ENCODE measurements around the gene RAB3GAP2. TPM values are rescaled to one million over a fixed set of nuclear protein-coding genes. Genes with fewer than 3 reads are reported as not detected.
"Not testable (repeated sequence)": the region's sequence is repeated elsewhere in the genome, so short reads cannot be mapped to it uniquely, and the experiment has no call there.

The RAB3GAP2 gene
- total RNA-seq, 4 donors from 2014 or later: 37.0 to 53.1 (median 42.9) TPM

GRCh38 chr1:220251272-220251671, 21.0 kb downstream of the RAB3GAP2 start:
- H3K4me3 ChIP-seq (replicated peaks in 1 of 3): no peak overlapping the region
- peaks cover 0 to 9% of the 10 kb centered on the region in 2 donors for H3K36me3 ChIP-seq
- no peak for DNase-seq
- H3K27ac ChIP-seq: no peak overlapping the region
- no peaks in the 10 kb centered on the region for H3K9me3 ChIP-seq
- H3K27me3 ChIP-seq: no peaks in the 10 kb centered on the region
- intact Hi-C loops (cut with DNase I): no loop called here
- H3K4me1 ChIP-seq: no peaks in the 10 kb centered on the region
- no peak for TF ChIP-seq POLR2A (IDR thresholded peaks at IDR 0.05)
- TF ChIP-seq CTCF (IDR thresholded peaks at IDR 0.05): no peak

GRCh38 chr1:220250681-220251080, 21.6 kb downstream of the RAB3GAP2 start:
- Histone ChIP-seq H3K27ac (no peak overlapping the region), H3K9me3 (no peaks in the 10 kb centered on the region), H3K27me3 (no peaks in the 10 kb centered on the region), H3K36me3 (peaks cover 0 to 9% of the 10 kb centered on the region in 2 donors), H3K4me3 (replicated peaks in 1 of 3) (no peak overlapping the region), H3K4me1 (no peaks in the 10 kb centered on the region)
- DNase-seq: no peak
- TF ChIP-seq CTCF (IDR thresholded peaks at IDR 0.05) (no peak), POLR2A (IDR thresholded peaks at IDR 0.05) (no peak)
- intact Hi-C loops (cut with DNase I): no loop called here

GRCh38 chr1:220249522-220249921, 22.7 kb downstream of the RAB3GAP2 start:
- WGBS, 2 donors: 94 to 100% methylated on average over 1 of the region's 1 CpG
- Histone ChIP-seq H3K4me1 (no peaks in the 10 kb centered on the region), H3K27ac (no peak overlapping the region), H3K27me3 (no peaks in the 10 kb centered on the region), H3K36me3 (peaks cover 0 to 9% of the 10 kb centered on the region in 2 donors), H3K4me3 (replicated peaks in 1 of 3) (no peak overlapping the region), H3K9me3 (no peaks in the 10 kb centered on the region)
- no peak for DNase-seq
- TF ChIP-seq POLR2A (IDR thresholded peaks at IDR 0.05): no peak
- no peak for TF ChIP-seq CTCF (IDR thresholded peaks at IDR 0.05)
- intact Hi-C loops (cut with DNase I): no loop called here

- H3K36me3 ChIP-seq; intact Hi-C loops (cut with DNase I); DNase-seq; H3K4me3 ChIP-seq (replicated peaks in 1 of 3); H3K27me3 ChIP-seq; H3K9me3 ChIP-seq; H3K27ac ChIP-seq; H3K4me1 ChIP-seq: not testable (repeated sequence)
- 97 to 98% methylated on average over 3 of the region's 3 CpGs for WGBS, 2 donors
Observed at GRCh38 chr1:220248715-220249265, 23.5 kb downstream of the RAB3GAP2 start.

GRCh38 chr1:220245900-220246299, 26.4 kb downstream of the RAB3GAP2 start:
- WGBS, 2 donors: 88 to 96% methylated on average over 6 of the region's 6 CpGs
- H3K36me3 ChIP-seq; DNase-seq; H3K4me3 ChIP-seq (replicated peaks in 1 of 3); H3K27me3 ChIP-seq; intact Hi-C loops (cut with DNase I); H3K4me1 ChIP-seq; H3K9me3 ChIP-seq; H3K27ac ChIP-seq: not testable (repeated sequence)

GRCh38 chr1:220243947-220244346, 28.3 kb downstream of the RAB3GAP2 start:
- no peaks in the 10 kb centered on the region for H3K27me3 ChIP-seq
- H3K4me1 ChIP-seq: no peaks in the 10 kb centered on the region
- DNase-seq: no peak
- no peaks in the 10 kb centered on the region for H3K9me3 ChIP-seq
- 97% methylated on average over 2 of the region's 2 CpGs for WGBS, 2 donors
- H3K36me3 ChIP-seq: no peaks in the 10 kb centered on the region
- TF ChIP-seq POLR2A (IDR thresholded peaks at IDR 0.05) (no peak), CTCF (IDR thresholded peaks at IDR 0.05) (no peak)
- no peak overlapping the region for H3K27ac ChIP-seq
- intact Hi-C loops (cut with DNase I): no loop called here
- no peak overlapping the region for H3K4me3 ChIP-seq (replicated peaks in 1 of 3)

All from thyroid gland (tissue), 4 donors.